GM21619 (cell line): ENCODE results near the gene ZNF273.
"Not testable (repeated sequence)": the region's sequence is repeated elsewhere in the genome, so short reads cannot be mapped to it uniquely, and the experiment has no call there.

Source experiments
- ATAC-seq: cut with Tn5 transposase; IDR thresholded peaks from one replicate; pipeline ENCODE4 v1.9.1; 2021; ENCODE audit not compliant: unreplicated experiment

Gene ZNF273

DNA sequence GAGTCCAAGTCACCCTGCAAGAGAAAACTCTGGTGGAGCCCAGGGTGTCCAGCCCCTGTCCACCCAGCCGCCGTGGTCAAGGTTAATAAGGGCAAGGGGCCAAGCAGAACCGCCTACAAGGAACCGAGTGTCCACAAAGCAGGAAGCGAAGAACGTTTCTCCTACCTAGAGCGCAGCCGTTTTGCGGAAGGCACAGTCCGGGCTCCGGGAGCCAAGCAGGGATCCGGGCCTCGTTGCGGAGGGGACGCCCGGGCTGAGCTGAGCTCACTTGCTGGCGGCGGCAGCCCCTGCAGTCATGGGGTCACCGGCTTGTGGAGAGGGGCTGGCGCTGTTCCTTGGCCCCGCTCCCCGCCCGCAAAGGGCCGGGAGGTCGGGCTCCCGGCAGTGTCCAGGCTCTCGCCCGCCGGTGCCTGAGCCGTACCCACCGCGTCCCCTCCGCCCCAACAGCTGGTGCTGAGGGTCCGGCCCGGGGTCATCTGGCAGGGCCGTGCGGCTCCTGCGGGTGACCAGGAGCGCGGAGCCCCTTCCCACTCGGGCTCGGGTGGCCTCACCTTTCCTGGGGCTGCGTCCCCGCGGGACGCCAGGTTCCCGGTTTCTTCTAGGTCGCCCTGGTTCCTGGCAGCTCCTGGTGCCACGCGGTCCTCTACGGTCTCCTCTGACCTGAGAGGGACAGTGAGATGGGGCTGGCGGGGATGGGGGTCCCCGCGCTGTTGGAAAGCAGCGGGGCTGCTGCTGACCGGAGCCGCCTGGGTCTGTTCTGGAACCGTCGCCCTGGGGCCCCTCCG lies 14.0 kb upstream of the ZNF273 start:
- no peak for ATAC-seq

DNA sequence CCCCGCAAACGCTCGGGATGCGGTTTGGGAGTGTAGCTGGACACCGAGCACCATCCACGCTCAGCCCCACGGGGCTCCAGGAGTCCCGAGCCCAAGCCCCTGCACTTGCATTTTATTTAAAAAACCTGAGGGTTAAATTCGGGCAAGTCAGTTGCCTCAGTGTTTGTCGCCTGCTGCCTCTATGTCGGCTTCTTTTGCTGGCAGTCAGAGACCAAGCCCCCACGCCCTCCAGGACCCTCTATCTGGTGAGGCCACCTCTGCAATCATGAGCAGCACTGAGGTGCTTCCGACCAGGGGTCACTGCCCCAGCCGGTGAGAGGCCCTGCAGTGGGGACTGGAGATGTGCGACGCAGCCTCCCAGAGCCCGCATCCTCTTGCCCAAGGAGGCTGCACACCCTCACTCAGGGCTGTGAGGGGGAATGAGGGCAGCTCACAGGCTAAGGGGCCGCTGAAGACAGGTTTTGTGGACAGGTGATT lies 13.3 kb upstream of the ZNF273 start:
- no peak for ATAC-seq

DNA sequence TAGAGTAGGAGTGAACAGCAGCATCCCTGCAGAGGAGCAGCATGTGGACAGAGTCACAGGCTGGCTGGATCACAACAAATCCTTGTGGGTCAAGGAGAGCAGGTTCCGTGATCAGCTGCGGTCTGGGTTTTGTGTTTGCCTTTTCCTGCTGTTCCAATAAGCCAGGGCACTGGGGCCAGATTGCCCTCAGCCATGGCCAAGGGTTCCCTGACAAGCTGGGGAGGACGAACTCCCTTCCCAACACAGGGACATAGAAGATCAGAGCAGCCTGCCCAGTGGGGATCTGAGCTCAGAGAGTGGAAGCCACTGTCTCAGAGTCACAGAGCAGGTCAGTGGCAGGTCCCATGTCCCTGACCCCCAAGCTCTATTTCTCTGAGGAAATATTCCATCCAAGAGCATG lies 12.8 kb upstream of the ZNF273 start:
- not testable (repeated sequence) for ATAC-seq

DNA sequence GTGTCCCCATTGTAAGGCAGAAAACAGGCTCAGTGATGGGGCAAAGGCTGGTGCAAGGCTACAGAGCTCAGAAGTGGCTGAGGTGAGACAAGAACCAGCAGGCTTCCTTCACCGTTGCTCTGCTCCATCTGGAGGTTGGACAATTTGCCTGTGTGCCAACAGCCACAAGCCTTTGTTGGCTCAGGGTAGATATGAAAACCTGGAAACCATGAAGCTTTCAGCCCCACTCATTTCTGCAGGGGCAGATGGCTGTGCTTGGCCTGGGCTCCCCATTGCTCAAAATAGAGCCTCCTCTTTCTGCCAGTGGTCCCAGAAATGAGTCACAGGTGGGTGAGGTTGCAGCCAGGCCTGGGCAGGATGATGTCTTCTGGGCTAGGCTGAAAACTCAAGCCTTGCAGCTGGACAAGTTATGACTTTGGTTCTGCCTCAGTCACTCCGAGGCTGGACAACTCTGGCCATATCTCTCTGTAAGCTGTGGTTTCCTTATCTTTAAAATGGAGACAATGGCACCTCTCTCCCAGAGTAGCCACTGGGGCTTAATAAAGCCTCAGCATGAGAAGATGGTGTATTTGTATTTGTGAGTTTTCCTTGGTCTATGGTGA lies 12.2 kb upstream of the ZNF273 start:
- ATAC-seq: no peak

DNA sequence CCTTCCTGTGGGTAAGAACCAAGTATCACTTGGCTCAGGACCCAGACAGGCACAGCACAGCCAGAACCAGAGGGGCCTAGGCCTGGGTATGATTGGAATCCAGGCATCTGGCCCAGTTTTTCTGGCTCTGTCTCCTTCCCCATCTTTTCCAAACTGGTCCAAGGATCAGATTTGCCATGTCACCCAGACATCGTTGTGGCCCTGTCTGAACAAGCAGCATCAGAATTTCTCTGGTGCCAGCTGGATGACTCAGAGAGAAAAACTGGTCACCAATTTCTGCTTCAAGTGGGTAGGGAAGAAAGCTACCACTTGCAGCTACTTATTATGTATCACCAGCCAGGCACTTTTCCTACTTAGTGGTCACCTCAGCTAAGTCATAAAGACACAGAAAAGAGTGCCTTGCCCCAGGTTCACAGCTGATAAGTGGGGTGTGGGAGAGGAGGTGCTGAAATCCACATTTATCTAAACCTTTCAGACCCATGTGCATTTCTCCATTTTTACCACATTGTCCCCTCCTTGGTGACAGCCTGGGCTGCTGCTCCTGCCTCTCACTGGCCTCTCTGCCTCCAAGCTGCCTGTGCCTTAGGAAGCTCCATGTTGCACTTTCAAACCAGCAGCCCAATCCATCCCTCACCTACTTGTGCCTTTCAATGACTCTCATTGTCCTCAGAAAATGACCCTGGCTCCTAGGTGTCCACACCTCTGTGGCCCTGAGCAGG lies 11.6 kb upstream of the ZNF273 start:
- ATAC-seq: not testable (repeated sequence)

DNA sequence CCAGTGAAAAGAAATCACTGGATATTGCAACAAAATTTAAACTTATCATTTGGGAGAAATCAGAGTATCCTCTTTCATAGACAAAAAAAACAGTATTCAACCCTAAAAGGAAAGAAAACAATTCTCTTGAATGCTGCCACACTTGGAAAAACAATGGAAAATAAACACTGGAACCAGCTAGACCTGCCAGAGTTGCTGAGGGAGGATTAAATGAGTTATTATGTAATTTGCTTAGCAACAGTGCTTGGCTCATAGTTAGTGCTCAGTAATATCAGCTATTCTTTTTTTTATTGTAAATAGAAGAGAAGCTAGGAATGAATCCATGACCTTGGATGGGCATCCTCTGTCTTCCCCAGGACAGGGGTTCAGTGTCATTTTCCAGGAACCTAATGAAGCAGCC lies 11.0 kb upstream of the ZNF273 start:
- ATAC-seq: no peak

DNA sequence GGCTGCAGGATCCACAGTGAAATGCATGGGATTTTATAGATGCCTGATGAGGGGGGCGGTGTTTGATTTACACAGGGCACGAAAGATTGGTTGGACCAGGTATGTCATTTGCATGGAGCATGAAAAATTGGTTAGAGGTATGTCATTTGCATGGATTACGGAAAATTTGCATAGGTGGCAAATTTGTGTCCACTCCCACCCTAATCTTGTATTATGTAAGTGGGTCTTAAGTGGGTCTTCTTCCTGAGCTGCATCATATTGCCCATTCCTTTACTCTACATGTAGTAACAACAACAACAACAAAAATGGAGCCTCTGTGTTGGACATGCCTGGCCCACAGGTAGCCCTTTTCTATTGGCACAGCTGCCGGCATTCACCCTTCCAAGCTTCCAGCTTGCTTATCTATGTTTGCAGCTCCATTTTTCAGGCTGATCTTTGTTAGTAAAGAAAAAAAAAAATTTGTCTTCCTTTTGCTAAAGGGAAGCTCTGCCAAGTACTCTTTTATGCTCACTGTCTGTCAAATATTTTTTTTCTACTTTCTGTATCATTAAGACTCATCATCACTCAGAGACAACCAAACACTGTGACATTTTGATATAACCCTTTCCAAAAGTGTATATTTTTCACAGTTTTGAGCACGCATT lies 10.3 kb upstream of the ZNF273 start:
- ATAC-seq: no peak

DNA sequence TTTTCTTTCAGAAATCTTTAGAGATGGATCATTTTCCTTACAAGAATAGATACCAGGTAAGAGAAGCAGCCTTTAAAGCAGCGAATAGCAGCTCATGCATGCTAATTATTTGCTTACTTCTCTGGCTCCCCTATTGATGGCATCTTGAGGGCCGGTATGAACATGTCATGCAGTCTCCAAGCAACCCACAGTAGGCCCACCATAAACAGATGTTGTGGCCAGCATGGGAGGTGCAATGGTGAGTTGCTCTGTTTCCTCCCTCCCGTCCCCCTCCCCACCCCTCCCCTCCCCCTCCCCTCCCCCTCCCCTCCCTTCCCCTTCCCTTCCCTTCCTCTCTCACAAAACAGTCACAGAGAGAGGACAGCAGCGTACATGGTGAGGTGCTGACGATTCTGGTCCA lies 9.7 kb upstream of the ZNF273 start:
- no peak for ATAC-seq

DNA sequence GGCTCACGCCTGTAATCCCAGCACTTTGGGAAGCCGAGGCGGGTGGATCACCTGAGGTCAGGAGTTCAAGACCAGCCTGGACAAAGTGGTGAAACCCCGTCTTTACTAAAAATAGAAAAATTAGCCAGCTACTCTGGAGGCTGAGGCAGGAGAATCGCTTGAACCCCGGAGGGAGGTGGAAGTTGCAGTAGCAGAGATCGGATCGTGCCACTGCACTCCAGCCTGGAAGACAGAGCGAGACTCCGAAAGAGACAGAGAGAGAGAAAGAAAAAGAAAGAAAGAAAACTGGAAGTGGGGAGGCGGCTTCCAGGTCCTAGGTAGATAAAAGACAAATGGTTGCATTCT lies 640 bp upstream of the ZNF273 start:
- ATAC-seq: not testable (repeated sequence)

DNA sequence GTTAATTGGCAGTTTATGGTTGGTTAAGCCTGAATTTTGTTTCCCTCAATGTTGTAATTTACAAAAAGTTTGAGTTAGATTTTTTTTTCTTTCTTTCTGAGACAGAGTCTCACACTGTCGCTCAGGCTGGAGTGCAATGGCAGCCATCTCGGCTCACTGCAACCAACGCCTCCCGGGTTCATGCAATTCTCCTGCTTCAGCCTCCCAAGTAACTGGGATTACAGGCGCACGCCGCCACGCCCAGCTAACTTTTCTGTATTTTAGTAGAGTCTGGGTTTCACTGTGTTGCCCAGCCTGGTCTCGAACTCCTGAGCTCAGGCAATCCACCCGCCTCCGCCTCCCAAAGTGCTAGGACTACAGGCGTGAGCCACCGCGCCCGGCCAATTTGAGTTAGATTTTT lies 935 bp downstream of the ZNF273 start:
- no peak for ATAC-seq

DNA sequence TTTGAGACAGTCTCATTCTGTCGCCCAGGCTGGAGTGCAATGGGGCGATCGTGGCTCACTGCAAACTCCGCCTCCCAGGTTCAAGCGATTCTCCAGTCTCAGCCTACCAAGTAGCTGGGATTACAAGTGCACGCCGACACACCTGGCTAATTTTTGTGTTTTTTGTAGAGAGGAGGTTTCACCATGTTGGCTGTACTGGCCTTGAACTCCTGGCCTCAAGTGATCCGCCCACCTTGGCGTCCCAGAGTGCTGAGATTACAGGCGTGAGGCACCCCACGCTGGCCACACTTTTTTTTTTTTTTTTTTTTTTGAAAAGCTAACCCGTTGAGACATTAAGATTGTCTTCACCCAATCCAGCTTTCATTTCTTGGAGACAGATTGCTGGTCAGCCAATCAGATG lies 2.1 kb downstream of the ZNF273 start:
- no peak for ATAC-seq

DNA sequence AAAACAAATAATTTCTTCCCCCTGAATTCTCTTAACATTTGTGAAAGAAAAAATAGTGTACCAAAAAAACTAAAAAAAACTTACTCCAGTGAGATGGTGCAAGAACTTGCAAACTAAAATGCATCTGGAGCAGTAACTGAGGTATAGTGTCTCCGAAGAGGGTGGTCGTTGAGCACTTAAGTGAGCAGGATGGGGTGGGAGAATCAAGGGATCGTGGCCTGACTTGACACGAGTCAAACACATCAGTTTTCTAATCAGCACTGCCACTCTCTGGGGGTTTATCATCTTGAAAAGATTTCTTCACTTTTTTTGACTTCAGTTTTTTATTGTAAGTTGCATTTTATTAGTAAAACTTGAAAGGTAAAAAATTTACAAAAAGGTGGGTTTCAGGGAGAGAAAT lies 2.5 kb downstream of the ZNF273 start:
- ATAC-seq: no peak

DNA sequence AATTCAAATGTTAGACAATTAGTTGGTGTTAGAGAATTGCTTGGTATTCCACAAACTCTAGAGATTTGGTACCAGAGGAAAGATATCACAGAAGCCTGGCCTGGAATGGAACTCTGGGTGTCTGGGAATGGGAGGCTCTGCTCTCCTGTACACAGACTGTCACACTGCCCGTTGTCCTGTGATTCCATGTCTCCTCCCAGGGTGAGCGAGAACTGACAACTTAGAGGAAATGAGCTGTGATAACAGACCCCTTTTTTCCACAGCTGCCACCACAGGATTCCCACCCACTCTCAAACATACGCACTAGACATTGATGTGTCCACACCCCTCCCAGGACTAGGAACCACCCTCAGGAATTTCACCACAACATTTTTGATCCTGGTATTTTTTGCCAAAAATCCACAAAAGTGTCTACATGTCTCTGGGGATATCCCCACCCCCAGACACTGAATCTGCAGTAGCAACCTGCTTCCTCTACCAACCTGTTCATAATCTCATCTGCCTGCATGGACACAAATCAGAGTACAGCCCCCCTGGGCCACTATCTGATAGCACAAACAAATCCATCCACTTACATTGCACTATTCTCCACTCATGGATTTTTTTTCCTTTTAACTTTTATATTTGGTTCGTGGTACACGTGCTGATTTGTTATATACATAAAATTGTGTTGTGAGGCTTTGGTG lies 4.7 kb downstream of the ZNF273 start:
- ATAC-seq: no peak

DNA sequence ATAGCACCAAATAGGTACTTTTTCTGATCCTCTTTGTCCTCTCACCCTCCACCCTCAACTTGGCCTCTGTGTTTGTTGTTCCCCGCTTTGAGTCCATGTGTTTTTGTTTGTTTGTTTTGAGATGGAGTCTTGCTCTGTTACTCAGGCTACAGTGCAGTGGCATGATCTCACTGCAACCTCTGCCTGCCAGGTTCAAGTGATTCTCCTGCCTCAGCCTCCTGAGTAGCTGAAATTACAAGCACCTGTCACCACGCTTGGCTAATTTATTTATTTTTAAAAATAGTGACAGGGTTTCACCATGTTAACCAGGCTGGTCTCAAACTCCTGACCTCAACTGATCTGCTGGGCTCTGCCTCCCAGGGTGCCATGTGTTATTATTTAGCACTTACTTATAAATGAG lies 5.3 kb downstream of the ZNF273 start:
- no peak for ATAC-seq

DNA sequence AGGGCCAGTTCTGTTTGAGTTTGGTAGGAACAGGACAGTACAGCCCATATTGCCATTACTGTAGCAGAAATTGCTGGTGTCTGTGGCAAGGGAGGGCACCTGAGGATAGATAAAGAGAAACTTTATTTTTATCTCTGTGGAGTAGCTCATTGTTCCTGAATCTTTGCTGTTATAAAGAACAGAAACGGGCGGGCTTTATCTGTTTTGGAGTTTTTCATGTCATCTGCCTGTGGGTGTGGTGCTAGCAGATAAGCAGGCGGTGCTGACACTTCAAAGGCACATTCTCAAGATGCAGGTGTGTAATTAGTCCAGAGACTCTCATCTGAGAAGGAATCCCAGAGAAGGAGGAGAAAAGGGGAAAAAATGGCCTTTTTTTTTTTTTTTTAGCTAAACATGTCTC lies 11.5 kb downstream of the ZNF273 start:
- ATAC-seq: no peak

DNA sequence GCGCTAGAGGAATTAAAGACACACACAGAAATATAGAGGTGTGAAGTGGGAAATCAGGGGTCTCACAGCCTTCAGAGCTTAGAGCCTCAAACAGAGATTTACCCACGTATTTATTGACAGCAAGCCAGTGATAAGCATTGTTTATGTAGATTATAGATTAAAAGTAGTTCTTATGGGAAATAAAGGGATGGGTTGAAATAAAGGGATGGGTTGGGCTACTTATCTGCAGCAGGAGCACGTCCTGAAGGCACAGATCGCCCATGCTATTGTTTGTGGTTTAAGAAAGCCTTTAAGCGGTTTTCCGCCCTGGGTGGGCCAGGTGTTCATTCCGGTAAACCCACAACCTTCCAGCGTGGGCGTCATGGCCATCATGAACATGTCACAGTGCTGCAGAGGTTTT lies 12.2 kb downstream of the ZNF273 start:
- not testable (repeated sequence) for ATAC-seq

DNA sequence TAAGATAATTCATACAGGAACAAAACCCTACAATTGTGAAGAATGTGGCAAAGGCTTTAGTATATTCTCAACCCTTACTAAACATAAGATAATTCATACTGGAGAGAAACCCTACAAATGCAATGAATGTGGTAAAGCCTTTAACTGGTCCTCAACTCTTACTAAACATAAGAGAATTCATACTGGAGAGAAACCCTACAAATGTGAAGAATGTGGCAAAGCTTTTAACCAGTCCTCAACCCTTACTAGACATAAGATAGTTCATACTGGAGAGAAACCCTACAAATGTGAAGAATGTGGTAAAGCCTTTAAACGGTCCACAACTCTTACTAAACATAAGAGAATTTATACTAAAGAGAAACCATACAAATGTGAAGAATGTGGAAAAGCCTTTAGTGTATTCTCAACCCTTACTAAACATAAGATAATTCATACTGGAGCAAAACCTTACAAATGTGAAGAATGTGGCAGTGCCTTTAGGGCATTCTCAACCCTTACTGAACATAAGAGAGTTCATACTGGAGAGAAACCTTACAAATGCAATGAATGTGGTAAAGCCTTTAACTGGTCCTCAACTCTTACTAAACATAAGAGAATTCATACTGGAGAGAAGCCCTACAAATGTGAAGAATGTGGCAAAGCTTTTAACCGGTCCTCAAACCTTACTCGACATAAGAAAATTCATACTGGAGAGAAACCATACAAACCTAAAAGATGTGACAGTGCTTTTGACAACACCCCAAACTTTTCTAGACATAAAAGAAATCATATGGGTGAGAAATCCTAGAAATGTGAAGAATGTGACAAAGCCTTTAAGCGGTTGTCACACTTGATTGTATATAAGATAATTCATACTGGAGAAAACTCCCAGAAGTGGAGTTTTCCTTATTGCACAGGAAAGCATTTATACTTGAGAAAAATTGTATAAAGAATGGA lies 25.4 kb downstream of the ZNF273 start:
- ATAC-seq: not testable (repeated sequence)

DNA sequence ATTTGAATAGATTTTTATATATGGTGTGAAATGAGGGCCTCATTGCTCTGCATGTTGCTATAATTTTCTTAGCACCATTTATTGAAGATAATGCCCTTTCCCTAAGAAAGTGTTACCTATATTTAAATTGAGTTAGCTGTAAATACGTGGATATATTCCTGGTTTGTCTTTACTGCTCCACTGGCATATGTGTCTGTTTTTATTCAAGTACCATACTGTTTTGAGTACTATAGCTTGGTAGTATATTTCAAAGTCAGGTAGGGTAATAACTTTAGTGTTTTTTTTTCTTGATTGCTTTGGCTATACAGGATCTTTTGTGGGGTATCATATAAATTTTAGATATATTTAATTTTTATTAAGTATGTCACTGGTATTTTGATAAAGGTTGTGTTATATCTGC lies 31.4 kb downstream of the ZNF273 start:
- no peak for ATAC-seq

DNA sequence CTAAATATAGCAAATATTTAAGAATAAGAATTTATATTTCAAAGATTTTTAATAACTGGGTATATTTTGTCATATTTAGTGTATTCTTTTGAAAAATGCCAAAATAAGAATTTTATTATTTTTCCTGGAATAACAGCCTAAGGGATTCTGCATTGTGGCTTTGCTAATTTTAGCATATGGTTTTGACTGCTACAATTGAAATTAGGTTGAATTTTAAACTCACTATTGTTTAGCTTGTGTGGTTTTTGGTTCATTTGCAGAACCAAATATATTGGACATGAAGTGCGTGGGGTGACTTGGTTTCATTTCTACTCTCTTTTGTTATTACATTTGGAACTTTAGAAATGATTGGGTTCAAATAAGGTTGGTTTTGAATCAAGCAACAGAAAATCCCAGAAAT lies 35.5 kb downstream of the ZNF273 start:
- ATAC-seq: no peak

DNA sequence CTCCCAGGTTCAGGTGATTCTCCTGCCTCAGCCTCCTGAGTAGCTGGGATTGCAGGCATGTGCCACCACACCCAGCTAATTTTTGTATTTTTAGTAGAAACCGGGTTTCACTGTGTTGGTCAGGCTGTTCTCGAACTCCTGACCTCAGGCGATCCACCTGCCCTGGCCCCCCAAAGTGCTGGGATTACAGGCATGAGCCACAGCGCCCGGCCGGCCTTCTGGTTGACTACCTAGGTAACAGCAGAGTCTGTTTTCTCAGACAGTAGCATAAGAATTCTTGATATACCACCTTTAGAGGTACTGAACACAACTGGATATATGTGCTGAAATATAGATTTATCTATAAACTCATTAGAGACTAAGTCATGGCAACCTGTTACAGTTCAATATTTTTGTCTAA lies 36.9 kb downstream of the ZNF273 start:
- ATAC-seq: not testable (repeated sequence)
